Measurements from ENCODE around the gene IRAG1.
"Not testable (repeated sequence)": the region's sequence is repeated elsewhere in the genome, so short reads cannot be mapped to it uniquely, and the experiment has no call there.

IRAG1 gene

GRCh38 chr11:10694486-10695239 lies 1.1 kb upstream of the IRAG1 start:
- in situ Hi-C loops (cut with MboI; ENCODE audit: low pct_unique_long_range_greater_than_20kb, low sequenced_read_pairs, unreplicated experiment): no loop called here
- no peak for DNase-seq (ENCODE audit: low spot score)
- TF ChIP-seq CTCF (IDR thresholded peaks at IDR 0.05; ENCODE audit: extremely low read depth, insufficient read depth, missing control alignments): no peak

GRCh38 chr11:10692531-10693115 lies 932 bp downstream of the IRAG1 start:
- in situ Hi-C loops (cut with MboI; ENCODE audit: low pct_unique_long_range_greater_than_20kb, low sequenced_read_pairs, unreplicated experiment): no loop called here
- TF ChIP-seq CTCF (IDR thresholded peaks at IDR 0.05; ENCODE audit: extremely low read depth, insufficient read depth, missing control alignments): no peak
- DNase-seq (ENCODE audit: low spot score): no peak

DNA sequence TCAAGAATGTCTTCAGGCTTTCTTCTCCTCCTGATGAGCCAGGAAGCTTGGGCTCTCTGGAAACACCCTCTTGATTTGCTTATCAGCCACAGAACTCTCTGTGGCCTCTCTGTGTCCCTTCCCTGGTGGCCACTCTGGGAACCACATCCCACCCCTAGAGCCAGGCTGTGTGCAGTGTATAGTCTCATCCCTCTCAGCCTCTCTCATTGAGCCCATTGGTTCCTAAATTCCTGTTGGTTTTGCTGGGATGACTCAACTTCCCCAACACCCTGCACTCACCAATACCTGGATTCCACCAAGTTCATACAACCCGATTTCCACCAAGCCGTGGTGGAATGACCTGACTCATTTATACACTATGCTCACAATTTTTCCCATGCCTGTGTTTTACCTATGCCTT lies 5.2 kb downstream of the IRAG1 start:
- TF ChIP-seq CTCF (IDR thresholded peaks at IDR 0.05; ENCODE audit: extremely low read depth, insufficient read depth, missing control alignments): no peak
- in situ Hi-C loops (cut with MboI; ENCODE audit: low pct_unique_long_range_greater_than_20kb, low sequenced_read_pairs, unreplicated experiment): no loop called here
- no peak for DNase-seq (ENCODE audit: low spot score)

GRCh38 chr11:10686311-10686710 lies 7.2 kb downstream of the IRAG1 start:
- in situ Hi-C loops (cut with MboI; ENCODE audit: low pct_unique_long_range_greater_than_20kb, low sequenced_read_pairs, unreplicated experiment): no loop called here
- no peak for DNase-seq (ENCODE audit: low spot score)
- no peak for TF ChIP-seq CTCF (IDR thresholded peaks at IDR 0.05; ENCODE audit: extremely low read depth, insufficient read depth, missing control alignments)

GRCh38 chr11:10683429-10683828 lies 10.1 kb downstream of the IRAG1 start:
- in situ Hi-C loops (cut with MboI; ENCODE audit: low pct_unique_long_range_greater_than_20kb, low sequenced_read_pairs, unreplicated experiment): no loop called here
- no peak for TF ChIP-seq CTCF (IDR thresholded peaks at IDR 0.05; ENCODE audit: extremely low read depth, insufficient read depth, missing control alignments)
- no peak for DNase-seq (ENCODE audit: low spot score)

GRCh38 chr11:10680956-10681487 lies 12.5 kb downstream of the IRAG1 start:
- in situ Hi-C loops (cut with MboI; ENCODE audit: low pct_unique_long_range_greater_than_20kb, low sequenced_read_pairs, unreplicated experiment): no loop called here
- TF ChIP-seq CTCF (IDR thresholded peaks at IDR 0.05; ENCODE audit: extremely low read depth, insufficient read depth, missing control alignments): no peak
- DNase-seq (ENCODE audit: low spot score): no peak

DNA sequence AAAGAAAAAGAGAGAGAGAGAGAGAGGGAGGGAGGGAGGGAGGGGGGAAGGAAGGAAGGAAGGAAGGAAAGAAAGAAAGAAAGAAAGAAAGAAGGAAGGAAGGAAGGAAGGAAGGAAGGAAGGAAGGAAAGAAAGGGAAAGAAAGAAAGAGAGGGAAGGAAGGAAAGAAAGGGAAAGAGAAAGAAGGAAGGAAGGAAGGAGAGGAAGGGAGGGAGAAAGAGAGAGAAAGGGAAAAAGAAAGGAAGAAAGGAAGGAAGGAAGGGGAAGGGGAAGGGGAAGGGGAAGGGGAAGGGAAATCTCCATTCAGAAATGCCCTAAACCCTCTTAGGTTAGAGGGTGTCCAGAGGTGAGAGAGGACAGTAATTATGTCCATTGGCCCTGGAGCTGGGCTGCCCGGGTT lies 13.3 kb downstream of the IRAG1 start:
- DNase-seq (ENCODE audit: low spot score); in situ Hi-C loops (cut with MboI; ENCODE audit: low pct_unique_long_range_greater_than_20kb, low sequenced_read_pairs, unreplicated experiment): not testable (repeated sequence)

Measured in GM13977 (cell line).